COR-L47 (cell line): Measurements from ENCODE around the gene FBXL17.

Source experiments
- DNase-seq: peaks from one replicate; lab custom pipeline; 2025; lab: John Stamatoyannopoulos, UW

FBXL17 gene

DNA sequence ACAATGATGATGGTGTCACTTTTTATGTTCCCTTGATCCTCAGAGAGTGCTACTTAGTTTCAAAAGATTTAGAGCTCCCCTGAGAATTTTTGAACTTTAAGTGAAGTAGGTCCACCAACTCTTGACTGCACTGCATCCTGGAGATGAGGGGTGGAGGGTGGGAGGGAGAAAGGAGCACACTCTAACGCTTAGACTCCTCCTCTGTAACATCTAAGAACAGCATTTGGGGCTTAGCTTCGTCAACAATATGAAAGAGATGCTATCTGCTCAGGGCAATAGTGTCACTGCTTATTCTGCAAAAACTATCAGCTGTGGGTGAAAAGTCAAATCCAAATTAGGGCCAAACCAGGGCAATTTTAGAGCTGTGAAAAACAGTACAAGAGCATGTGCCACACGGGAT is 468.4 kb downstream of the FBXL17 start:
- DNase-seq: no peak

DNA sequence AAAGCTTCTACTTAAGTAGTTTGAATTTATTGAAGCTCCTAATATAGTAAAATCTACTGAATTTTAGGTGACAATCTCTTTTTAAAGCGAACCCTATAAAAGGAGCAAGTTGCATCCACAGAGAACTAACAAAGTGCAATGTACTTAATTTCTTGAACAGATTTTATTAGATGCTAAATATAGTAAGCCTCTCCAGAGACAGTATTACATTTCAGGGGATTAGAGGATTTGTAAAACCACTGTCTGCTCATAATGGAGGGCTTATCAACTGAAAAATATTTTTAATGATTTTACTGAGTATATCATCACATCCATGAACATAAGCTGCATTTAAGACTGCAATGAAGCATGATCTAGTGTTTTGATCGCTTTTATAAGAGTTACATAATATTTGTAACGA is 481.2 kb downstream of the FBXL17 start:
- no peak for DNase-seq

DNA sequence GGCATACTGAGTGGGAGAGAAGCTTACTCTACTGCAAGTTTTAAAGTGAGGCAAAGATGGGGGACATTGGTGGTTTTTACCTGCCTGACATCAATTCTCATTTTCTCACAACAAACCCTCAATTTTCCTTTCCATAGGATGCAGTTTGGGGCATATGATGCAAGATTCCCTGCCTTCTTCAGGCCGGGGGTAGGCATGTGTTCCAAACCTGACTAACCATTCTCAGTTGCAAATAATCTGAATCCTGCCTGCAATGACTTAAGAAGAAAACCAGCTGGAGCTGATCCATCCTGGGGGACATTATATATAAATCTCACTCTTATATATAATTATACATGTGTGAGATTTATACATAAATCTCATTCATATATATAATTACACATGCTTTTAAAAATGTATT is 487.5 kb downstream of the FBXL17 start:
- DNase-seq: no peak

DNA sequence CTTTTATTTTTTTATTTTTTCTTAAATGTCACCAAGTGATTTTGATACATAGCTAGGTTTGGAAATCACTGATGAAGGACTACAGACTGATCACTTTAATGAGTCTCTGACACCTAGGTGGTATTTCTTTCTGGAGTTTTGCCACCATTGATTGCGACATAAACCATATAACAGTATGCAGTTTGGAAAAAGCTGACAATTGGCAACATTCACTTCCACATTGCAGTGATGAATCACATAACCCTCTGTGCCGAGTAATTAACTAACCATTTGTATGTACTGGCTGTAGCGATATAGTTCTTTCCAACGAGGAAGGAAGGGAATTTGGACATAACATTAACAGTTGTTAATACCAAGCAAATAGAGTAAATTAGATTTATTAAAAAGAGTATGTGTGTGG is 488.3 kb downstream of the FBXL17 start:
- no peak for DNase-seq

DNA sequence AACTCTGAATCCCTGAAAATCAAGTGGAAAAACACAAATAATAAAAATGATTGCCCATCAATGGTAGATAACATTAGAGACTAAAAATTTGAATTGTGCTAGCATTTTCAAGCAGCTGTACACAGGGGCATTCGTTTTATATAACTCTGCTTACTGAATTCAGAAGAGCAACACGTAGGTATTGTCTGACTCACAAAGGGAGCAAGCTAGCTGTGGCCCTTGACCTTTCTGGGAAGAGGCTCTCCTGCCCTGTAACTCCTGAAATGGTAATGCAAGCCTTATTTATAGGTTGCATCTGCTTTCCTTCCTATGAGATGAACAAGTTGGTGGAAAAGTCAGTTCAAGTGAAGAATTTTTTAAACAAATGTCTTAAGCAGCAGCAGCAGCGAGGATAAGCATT is 492.5 kb downstream of the FBXL17 start:
- DNase-seq: no peak

DNA sequence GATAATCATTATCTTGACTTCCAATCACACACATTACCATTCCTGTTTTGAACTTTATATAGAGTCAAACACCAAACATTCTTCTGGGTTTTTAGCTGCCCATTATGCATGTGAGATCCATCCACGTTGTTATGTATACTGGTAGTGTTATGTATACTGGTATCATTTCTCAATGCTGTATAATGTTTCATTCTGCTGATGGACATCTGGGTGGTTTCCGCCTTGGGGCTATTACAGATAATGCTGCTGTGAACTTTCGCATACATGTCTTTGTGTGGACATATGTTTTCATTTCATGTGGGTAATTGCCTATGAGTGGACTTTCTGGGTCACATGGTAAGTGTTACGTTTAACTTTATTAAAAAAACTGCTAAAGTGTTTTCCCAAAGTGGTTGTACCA is 493.4 kb downstream of the FBXL17 start:
- no peak for DNase-seq

DNA sequence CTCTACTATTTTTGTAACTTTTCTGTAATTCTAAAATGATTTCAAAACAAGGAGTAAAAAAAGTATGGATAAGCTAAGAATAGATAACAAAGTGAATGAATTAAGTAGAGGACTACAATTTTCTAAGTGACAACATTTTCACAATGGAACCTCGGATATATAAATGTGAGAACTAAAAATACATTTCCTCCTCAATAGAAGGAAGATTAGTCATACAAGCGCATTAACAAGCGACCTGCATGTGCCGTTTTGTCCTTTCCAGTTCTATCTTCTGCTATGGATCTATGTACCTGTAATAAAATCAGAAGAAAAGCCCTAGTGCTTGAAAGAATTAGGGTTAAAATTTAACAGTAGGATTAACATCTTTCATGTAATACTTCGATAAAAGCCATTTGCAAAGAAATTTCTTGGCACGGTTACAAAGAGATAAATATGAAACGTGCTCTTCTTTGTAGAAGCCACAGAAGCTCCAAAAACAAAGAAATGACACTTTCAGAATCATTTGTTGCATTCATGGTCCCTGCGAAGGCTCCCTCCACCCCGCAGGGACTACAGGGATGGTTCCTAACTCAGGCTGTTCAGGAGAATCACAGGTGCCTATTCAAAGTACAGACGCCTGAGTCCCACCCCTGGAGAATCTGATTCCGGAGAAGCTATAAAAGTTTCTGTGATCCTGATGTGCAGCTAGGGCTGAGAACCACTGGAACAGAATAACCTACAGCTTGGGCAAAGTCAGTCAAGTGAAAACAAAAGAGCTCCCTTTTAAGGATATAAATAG is 494.5 kb downstream of the FBXL17 start:
- no peak for DNase-seq

DNA sequence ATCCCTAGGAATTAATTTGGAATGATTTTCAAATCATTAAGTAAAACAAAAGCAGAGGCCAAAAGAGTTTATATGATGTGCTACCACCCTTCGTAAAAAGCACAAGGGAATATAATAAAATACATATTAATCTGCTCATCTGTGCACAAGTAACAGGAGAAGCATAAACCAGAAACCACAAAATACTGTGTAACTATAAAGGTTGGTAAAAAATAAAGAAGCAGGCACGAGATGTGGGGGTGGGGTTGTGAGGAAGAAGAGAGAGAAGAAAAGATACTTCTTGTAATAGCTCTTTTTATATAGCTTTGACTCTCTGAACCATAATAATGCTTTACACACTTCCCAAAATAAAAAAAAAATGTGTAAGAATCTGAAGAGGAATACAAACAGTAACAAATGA is 496.3 kb downstream of the FBXL17 start:
- DNase-seq: no peak

DNA sequence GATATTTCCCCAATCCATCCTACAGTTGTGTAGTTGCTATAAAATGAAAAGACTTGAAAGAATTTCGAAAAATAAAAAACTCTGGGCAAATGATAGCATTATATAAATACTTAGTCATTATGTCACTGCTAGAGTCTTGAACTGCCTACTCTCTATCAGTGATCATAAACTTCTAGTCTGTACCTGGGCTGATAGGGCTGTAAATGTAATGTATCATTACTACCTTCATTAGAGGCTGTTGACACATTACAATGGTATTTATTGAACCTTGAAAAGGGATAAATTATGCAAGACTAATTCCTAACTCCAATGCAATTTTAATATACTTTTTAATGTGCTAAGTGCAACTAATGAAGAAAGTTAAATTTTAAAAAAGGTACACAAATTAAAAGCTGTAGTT is 497.0 kb downstream of the FBXL17 start:
- no peak for DNase-seq

DNA sequence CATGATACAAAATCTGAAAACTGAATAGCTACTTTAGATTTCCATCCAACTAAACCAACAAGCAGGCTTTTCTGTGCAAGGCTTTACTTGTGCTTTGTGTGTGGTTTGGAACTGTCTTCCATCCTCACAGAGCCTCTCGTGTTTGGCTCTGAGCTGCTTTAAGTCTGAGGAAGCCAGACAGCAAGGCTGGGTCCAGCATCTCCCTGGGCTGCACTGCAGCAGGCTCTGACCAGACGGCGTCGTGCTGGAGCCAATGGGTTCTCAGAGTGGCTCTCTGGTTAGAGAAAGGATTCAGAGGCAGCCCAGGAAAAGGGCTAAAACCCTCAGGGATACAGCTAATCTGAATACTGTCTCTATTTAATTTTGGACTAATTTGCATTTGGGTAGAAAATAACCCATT is 503.2 kb downstream of the FBXL17 start:
- no peak for DNase-seq

DNA sequence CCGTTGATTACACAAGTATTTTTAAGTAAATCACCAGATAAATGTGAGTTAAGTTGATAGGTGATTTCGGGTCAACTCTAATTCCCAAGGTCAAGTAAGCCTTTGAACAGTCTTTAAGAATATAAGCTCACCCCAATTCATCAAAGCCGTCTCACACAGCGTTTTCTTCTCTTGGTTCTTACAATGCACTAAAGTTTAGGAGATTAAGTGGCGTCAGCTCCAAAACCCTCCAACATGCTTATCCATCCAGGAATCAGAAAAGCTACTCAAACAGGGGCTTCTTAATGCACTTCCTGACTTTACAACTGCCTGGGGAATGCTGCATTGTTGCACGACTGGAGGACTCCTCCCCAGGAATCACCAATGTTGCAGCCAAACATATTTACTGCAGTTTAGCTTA is 505.0 kb downstream of the FBXL17 start:
- no peak for DNase-seq

DNA sequence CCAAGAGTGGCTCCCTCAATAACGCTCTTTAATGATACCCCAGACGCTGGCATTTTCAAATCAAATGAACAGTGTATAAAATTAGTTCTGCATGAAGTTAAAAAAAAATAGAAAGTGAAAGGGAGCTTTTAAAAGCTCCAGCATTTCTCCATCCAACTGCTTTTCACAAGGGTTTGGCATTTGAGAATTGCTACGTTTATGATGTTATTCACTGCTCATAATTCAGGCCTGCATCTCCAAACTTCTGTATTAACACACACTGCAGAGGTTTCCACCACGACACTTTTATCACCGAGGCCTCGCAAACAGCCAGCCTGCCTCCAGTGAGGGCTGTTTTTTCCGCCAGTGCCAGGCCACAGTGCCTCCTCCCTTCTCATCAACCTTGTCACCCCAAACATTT is 505.6 kb downstream of the FBXL17 start:
- no peak for DNase-seq

DNA sequence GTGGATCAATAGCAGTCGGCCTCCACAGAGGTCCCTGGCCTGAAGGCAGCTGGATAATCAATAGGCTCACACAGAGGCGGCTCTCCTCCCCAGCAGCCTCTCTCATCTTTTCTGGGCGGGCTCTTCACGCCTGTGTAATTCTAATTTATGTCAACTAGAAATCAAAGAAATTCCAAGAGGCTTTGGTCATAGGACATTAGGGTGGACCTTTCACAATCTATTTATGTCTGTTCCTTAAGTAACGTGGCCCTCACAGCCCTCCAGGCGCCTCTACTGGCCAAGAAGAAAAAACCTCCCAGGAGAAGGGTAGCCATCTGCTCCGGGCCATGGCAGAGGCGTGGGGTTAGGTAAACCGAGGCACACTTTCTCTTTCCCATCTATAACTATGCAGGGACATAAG is 506.1 kb downstream of the FBXL17 start:
- DNase-seq: no peak

DNA sequence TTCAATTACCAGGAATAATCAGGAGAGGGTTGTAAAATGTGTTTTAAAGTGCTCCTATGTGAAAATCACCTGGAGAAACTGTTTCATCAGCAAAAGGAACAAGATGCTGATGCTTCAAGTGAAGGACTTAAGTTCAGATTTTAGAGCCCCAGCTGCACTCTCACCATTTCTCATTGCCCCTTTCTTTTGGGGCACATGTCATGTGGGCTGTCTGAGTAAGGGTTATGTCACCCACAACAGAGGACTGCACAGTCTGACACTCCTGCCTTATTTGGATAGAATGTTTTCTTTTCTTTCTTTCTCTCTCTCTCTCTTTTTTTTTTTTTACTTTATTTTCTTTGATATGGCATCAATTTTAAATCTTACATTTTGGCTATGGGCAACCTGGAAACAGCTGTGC is 507.1 kb downstream of the FBXL17 start:
- DNase-seq: no peak

DNA sequence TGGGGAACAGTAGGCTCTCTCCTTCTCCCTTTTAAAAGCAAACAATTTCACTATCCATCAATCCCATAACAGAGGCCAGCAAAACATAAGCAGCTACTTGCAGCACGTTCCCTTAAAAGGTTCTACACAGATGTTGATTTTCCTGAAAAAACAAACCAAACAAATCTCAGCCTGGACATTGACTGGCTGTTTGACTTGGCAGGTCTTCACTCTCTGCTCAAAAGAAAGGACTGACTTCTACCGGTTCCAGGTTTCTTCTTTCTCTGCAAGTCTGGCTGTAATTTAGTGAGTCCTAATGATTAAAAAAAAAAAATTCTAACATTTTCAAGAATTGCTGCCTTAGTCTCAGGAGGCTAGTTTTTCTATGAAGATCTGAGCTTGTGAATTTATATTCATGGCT is 508.0 kb downstream of the FBXL17 start:
- DNase-seq: peak; percentile 73

DNA sequence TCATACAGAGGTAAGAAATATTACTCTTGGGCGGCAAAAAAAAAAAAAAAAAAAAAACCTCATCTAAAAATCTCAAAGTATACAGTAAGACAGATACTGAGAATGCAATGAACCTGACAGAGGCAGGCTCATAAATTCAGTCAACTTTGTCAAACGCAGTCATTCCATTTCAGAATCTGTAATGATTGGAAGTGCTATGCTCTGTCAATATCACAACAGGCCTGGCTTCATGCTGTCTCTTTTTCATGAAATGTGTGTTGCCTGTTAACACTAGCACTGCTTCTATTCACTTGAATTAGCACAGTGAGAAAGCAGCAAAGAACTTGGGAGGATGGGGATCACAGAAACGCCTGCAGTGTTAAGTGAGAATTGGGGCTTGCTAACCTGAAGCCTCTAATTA is 510.9 kb downstream of the FBXL17 start:
- no peak for DNase-seq

DNA sequence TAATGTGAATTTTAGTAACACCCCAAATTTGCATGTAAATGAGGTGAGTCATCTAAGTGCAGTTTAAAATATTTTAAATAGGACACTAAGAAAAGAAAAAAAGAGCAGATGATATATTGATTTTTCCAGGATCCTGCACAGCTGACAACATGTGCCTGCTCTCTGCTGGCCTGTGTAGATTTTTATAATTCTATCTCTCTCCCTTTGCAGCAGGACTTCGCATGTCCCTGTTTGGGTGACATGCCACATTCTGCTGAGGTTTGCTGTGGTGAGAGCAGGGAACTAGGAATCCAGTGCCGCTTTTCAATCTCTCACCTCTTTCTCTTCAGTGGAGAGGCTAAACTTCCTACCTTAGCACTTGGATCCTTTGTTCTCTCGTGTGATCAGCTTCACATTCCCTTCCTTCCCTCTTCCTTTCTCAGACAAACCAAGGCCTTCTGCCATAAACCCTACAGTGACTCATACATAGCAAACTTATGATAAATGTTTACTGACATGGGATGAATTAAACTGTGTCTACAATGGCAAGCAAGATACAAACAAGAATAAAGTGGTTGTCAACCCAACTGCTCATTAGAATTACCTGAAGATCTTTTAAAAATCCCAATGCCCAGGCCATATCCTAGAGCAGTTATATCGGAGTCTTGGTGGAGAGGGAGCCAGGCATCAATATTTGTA is 512.3 kb downstream of the FBXL17 start:
- DNase-seq: no peak

DNA sequence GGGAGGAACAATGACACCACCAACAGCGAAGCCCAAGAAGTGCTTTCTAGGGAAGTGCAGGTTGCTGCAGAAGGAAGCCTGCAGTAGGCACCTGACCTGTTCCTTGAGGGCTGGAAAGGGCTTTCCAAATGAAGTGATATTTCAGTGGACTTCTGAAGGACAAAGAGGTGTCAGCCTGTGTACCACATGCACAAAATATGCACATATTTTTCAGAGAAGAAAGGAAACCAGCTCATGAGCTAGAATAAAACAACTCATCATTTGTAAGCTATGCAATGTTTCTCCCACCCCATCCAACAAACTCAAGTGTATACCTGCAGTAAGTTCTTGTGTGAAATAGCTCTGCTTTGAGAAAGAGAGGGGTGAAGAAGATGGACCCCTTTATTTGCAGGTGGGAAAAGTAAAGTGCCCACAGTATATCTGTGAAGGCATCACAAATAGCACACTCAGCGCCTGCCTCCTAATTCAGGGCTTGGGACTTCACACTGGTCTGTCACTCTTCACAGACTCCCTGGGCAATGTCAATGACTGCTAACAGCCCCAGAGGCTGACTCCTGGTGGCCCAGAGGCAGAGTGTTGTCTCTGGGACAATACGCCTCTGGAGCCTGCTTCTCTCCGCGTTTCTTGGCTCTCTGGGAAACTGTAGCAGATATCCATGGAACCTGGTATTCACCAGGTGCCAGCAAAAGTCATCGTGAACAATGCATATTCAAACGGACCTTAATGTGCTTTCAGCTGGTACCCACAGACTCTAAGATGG is 513.1 kb downstream of the FBXL17 start:
- DNase-seq: no peak

DNA sequence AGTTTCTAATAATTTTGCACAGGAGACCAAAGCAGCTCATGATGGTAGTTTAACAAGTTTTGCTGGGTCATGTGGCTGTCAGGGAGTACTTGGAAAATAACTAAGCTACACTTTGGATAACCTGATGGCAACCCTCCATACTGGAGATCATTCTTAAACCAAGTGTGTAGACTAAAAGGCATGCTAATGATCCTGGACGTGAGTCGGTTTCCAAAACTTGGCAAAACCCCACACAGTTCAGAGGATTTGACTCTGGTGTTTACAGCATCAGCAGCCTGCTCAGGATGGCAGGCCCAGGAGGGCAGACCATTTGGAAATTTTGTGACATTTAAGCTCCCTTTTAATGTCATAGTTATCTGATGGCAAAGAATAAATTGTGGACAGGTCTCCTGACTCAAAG is 514.6 kb downstream of the FBXL17 start:
- no peak for DNase-seq

DNA sequence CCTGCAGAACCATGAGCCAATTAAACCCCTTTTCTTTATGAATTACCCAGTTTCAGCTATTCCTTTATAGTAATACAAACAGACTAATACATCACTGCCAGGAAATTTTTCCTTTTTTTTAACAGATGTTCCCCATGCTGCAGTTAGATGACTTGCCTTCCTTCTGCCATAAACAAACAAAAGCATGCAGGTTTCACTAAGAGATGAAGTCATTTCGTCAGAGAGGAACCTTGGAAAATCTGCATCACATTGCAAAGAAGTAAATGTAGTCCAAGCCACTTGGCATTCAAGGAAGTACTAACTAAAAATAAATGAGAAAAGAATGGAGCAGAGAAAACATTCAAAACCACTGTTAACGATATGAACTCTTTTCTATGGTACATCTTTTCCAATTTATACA is 517.1 kb downstream of the FBXL17 start:
- DNase-seq: no peak

DNA sequence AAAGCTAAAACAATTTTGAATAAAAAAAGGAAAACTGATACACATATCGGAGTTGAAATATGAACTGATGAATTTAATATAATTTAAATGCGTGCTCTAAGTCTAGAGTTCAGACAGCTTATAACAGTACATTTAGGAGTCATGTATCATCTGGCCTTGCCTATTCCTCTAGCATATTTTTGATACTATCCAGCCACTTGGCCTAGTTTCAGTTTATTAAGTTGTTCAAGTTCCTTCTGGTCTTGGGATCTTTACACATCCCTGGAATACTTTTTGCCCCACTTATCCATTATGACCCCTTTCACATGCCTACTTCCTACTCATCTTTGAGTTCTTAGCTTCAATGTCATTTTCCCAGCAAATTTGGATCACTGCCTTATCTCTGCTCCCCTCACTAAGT is 518.8 kb downstream of the FBXL17 start:
- no peak for DNase-seq

DNA sequence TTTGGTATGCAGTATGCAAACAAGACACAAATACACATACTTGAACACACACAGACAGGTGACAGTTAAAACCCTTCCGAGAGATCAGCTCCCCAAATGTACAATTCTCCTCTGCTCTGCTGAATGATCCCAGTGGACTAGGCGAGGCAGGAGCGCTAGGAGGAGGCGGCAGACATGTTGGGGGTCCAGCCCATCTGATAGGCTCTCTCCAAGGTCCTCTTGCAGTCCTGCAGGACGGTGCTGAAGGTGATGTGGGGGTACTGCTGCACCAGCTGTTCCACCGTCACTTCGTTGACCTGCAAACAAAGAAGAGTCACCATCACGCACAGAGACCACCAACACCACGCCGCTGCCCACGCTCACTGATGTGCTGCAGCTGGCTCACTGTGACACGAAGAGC is 520.3 kb downstream of the FBXL17 start:
- DNase-seq: no peak

DNA sequence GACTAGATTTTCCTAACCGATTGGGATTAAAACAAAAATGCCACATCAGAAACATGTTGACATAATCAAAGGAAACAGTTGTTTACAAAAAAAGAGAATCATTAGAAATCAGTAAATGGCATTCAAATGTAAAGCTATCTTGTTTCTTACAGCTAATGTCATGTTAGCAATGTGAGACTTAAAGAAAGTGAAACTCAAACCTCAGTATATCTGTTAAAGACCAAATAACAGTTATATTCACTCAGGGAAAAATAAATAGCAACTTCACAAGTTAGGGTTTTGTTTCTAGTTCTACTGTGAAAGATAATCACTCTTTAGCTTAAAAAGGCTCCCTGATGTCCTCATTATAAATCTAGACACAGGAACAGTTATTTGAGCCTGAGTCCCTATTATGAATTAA is 521.9 kb downstream of the FBXL17 start:
- DNase-seq: no peak
